Skeletal muscle cell (primary cell): ENCODE results near the gene GTF3C5.

Source experiments
- DNase-seq: peaks from one replicate; pipeline ENCODE4 v3.0.0-alpha.2; 2010; ENCODE audit warnings: low read depth
- H3K4me3 ChIP-seq: 2 replicates; pipeline ENCODE4 v1.5.1; 2011; ENCODE audit warnings: low read depth, mild to moderate bottlenecking, control low read depth, low read length, moderate library complexity

The GTF3C5 gene

GRCh38 chr9:133100506-133101355, 69.9 kb downstream of the GTF3C5 start:
- H3K4me3 ChIP-seq: no peak overlapping the region
- DNase-seq: no peak

GRCh38 chr9:133101356-133102189, 70.8 kb downstream of the GTF3C5 start:
- H3K4me3 ChIP-seq: no peak overlapping the region
- DNase-seq: no peak

- no peak overlapping the region for H3K4me3 ChIP-seq
- DNase-seq: no peak
Measured at GRCh38 chr9:133102190-133103021, 71.6 kb downstream of the GTF3C5 start.

GRCh38 chr9:133103183-133103986, 72.6 kb downstream of the GTF3C5 start:
- no peak overlapping the region for H3K4me3 ChIP-seq
- DNase-seq: no peak

- H3K4me3 ChIP-seq: no peak overlapping the region
- DNase-seq: no peak
Measured at GRCh38 chr9:133103987-133104505, 73.2 kb downstream of the GTF3C5 start.

- no peak for DNase-seq
- H3K4me3 ChIP-seq: no peak overlapping the region
Measured at GRCh38 chr9:133104718-133105460, 74.1 kb downstream of the GTF3C5 start.

GRCh38 chr9:133105461-133105770, 74.6 kb downstream of the GTF3C5 start:
- no peak overlapping the region for H3K4me3 ChIP-seq
- DNase-seq: no peak

GRCh38 chr9:133106511-133107244, 75.9 kb downstream of the GTF3C5 start:
- H3K4me3 ChIP-seq: no peak overlapping the region
- no peak for DNase-seq

- no peak for DNase-seq
Measured at GRCh38 chr9:133107245-133107722, 76.5 kb downstream of the GTF3C5 start.

More at GRCh38 chr9:133107245-133107722, 76.5 kb downstream of the GTF3C5 start:
- H3K4me3 ChIP-seq: no peak overlapping the region
